GM19238 (cell line): ENCODE results near the gene CALM1.

Source experiments
- DNase-seq: peaks from one replicate; pipeline ENCODE4 v3.0.0; 2011; ENCODE audit warnings: low spot score; ENCODE audit not compliant: insufficient read length

CALM1 gene

DNA sequence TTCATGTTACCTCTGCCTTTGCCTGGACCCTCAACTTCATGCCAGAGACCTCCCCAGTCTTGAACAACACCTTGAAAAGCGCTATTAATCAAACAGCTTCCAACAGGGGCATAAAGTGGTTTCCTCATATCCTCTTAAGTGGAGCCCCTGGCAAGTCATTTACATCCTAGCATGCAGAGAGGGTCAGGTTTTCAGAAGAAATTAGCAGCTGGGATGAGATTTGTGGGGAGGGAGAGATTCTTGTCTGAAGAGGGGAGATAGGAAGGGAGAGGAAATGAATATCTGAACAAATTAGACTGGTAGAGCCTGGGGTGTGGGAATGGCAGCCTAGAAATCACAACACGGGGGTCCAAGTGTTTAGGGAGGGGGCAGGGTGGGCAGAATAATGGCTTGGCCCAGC lies 45.6 kb downstream of the CALM1 start:
- no peak for DNase-seq

DNA sequence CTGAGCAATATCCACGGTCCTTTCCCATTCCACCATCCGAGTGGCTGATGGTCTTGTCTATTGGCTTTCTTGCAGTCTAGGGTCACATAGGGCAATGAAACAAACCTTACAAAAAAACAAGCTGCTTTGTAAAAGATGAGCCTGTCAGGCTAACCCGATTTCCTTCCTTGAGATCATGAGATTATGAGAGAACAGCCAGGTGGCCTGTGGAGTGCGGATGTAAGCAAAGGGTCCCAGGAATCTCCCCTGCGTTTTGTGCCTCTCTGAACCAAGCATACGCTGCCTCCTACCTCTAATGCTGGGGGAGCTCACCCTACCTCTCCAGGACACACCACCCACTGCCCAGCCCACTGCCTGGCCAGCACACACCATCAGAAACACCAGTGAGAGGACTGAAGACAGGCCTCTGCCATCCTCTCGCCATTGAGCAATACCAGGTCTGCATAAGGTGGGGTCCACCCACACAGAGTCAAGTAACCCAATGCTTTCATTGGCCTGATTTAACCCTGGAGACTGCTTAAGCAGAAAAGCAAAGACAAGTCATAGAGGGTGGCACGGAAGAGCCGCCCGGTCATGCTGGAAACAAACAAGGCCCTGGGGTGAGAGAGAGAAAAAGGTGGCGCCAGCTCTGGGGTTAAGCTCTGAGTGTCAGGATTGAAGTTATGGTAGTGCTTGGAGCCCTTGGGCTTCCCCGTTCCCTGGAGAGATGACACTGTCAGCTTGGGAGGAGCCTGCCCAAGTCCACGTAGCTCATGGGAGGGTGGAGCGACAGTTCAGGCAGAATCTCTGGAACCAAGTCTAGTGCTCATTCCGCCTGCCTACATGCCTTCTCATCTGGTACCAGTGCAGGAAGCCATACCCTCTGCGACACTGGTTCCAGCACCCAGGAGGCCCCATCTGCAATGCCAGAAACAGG lies 46.6 kb downstream of the CALM1 start:
- DNase-seq, result no peak

DNA sequence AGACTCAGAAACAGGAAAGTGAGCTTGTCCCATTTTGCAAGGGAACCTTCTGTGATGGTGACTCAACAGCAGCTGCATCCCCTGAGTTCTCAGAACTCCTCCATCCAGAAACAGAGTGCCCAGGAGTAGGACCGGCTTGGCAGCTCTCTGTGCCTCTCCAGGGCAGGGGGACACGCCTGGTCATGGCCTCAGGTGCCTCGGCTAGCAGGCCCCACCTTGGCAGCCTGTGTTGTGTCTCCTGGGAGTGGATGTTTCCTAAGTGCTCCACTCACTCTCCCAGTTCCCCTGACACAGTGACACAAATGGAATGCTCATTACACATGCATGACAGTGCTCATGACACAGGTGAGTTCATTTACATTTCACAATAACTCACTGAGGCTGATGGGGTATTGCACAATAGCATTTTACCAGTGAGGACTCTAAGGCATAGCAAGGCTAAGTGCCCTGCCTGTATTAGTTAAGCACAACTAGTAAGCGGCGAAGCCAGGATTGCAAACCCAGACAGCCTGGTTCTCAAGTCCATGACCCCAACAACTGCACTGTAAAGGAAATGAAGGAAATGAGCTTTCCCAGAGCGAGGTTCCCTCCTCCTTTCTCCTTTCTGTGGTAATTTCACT lies 47.4 kb downstream of the CALM1 start:
- no peak for DNase-seq

DNA sequence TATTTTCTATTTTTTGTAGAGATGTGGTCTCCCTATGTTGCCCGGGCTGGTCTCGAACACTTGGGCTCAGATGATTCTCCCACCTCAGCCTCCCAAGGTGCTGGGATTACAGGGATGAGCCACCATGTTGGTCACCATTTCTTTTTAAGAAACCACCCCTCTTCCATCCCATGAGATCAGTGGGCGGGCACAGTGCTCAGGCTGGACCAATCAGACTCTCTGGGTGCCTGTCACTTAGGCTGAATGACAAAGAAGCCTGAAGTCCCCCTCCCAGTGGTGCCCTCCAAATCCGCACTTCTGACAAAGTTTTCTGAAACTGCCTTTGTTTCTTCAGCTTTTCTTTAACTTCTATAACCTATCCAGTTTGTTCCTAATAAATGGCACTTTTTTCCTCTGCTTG lies 48.2 kb downstream of the CALM1 start:
- no peak for DNase-seq

DNA sequence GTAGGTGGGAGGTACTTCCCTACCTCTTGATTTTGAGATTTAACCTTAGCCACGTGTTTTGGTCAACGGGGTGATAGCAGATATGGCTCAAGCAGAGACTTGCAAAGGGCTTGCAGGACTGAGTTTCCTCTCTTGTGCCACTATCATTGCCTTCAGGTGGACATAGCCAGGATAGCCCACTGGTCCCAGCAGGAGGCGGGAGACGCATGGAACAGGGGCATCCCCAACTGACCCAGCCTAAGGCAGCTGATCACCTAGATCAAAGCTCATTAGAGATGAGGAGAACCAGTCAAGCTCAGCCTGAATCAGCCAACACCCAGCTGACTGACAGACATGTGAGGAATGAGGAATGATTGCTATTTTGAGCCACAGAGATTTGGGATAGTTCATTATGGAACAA lies 49.6 kb downstream of the CALM1 start:
- DNase-seq, result no peak

DNA sequence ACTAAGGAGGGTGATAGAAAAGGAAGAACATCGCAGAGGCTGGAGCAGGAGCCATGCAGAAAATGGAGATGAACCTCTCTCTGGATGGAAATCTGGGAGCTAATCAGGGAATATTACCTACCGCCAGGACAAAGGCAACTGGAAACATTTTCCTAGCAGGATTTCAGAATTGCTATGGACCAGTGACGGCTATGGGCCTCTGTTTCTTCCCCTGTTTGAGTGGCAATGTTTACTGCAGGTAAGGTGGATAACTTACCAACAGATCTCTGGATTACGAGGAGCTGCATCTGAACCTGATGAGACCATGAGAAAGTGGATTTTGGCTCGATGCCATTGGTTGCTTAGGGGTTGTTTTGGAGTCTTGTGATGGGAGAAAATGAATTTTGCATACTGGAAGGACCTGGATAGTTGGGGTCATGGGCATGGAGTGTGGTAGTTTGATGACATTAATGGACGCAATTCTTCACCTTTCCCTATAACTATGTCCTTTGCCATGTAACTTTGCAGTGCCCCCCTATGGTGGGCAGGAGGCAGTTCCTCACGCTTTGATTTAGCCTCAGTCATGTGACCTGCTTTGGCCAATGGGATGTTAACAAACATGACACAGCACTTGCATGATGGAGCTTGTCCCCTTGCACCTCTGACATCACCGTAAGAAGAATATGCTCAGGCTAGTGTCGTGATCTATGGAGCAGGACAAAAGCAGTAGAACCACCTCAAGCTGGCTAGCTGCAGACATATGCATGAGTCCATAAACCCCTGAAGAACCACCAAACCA lies 51.1 kb downstream of the CALM1 start:
- DNase-seq, result no peak

DNA sequence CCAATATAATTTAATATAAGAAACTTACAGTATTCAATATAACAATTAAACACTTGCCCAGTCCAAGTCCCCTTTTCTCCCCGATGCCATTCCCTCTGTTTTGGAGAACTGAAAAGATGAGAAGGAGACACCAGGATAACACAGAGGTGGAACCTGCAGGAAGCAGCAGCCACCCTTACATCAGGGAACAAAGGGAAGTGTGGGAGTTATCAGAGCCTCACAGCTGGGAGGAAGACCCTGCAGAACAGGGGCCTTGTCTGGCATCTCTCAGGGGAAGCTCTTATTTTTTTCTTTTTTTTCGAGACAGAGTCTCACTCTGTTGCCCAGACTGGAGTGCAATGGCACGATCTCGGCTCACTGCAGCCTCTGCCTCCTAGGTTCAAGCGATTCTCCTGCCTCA lies 52.6 kb downstream of the CALM1 start:
- no peak for DNase-seq

DNA sequence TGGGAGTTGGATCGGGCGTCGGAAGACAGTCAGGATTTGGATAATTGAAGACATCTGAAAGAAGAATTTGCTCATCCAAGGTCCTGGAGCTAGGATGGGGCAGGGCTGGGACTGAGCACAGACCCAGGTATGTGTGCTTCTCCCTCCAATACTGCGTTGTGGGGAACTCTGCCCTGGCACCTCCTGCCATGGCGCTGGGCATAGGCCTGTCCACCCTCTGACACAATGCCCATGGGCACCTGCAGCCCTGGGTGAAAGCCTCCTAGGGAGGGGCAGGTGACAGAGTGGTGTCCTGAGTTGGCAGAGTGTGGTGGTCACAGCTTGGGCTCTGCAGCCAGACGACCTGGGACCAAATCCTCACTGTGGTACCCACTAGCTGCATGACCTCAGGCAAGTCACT lies 53.3 kb downstream of the CALM1 start:
- DNase-seq, result no peak

DNA sequence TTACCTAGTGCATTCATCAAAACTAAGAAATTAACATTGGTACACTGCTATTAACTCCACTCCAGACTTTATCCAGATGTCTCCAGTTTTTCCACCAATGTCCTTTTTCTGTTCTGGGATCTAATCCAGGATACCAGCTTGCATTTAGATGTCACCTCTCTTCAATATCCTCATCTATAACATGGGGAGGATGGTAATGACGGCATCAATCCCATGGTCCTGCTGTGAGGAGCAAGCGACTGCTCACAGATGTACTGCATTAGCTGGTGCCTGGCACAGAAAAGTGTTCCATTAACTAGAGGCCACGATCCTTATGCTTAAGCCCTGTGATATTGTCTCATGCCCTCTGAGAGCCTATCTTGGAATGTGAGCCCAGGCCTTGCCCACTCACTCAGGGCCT lies 53.8 kb downstream of the CALM1 start:
- no peak for DNase-seq

DNA sequence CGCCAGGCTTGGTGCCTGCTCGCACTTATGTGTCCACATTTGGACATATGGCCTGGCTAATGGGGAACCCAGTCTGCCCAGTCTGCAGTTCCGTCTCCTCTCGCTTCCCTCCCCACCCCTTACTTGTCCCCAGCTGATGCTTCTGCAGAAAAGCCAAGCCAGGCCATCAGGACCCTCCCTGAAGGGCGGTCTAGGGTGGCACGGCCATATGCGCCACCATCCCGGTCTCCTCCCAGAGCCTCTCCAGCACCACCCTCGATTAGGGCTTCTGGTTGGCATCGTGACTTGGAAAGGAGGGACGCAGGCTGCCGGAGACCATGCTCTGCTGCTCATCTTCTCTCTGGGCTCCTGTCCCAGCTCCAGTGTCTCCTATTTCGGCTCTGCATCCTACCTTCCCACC lies 54.6 kb downstream of the CALM1 start:
- no peak for DNase-seq

DNA sequence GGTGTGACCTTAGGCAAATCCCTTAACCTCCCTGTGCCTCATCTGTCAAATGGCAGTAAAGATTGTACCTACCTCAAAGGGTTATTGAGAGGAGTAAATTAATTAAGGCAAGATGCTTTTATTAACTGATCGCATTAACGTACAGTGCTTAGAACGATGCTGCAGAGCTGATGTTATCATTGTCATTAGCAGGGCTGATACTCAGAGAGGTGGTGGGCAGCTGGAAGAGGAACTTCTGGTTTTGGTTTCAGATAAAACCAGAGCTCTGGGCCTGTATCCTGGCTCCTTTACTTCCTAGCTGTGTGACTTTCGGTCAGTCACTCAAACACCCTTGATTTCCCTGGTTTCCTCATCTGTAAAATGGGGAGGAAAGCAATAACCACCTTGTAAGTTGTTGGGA lies 55.1 kb downstream of the CALM1 start:
- DNase-seq, result no peak

DNA sequence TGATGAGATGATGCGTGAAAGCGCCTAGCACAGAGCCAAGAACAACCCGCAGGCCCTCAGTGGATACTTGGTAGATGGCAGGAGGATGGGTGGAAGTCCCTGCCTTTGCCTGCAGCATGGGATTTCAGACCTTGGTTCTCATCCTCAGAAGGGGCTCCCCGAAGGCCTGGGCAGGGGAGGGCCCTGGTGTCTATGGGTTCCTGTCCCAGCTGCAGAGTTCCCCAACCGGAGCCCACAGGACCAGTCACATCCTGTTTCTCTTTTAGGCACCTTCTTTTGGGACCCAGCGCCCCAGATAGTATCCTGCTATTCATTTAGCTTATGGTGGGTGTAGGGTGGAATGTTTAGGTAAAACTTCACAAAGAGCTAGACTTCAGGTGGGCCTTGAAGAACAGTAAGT lies 55.5 kb downstream of the CALM1 start:
- no peak for DNase-seq

DNA sequence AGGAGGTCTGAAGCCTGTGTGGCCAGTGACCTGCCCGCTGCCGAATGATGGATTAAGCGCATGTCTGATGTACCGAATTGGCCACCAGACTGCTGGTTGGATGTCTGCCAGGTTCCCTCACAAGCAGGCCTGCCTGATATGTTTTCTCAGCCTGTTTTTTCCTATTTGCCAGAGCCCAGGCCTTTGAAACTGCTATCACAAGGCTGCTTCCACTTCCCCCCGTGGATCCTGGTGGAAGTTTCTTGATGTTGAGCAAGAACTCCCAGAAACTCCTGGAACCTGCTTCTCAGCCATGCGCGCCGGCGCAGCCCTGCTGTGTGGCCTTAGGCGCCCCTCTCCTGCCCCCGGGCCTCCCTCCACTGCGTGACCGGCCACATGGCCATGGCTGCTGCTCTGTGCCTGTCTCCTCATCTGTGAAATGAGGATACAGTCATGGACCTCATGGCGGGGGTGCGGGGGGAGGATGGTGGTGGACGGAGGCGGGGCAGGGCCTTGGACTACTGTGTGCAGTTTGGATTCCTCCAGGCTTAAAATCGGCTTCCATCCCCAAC lies 56.6 kb downstream of the CALM1 start:
- no peak for DNase-seq

DNA sequence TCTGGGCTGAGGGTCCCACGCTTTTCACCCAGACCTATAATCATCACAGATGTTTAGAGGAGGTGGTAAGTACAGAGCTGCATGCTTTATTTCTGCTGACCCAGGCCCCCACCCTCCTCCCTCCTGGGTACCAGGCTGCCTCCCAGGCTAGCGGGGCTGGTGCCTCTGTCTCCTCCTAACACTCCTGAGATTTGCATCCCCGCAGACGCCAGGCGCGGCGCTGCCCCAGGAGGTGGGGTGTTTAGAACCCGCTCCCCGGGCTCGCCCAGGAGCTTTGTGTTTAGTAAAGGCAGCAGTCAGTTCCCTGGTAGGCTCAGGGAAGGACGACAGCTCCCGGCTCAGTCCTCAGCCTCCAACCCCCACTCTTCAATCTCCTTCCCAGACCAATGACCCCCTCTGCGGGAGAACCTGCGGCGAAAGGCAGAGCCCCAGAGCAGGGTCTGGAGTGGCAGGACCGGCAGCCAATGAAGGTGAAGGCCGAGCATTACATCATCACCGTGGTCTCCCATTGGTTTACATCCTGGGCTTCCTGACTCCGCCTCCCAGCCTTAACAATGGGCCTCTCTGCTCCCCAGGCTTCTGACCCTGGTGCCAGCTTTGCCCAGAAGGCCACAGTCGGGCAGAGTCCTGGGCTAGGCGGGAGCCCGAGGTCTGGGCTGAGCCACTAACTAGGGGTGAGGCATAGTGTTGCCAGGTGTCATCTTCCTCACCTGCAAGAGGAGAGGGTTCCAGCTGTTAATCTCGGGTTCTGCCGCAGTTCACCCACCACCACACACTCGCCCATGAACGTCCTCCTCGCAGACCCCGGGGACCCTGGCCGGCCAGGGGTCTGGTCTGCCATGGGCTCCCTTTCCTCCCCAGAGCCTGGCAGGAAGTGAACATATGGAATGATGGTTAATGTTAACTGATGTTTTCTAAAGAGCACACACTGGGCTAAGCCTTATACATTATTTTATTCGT lies 57.5 kb downstream of the CALM1 start:
- no peak for DNase-seq

DNA sequence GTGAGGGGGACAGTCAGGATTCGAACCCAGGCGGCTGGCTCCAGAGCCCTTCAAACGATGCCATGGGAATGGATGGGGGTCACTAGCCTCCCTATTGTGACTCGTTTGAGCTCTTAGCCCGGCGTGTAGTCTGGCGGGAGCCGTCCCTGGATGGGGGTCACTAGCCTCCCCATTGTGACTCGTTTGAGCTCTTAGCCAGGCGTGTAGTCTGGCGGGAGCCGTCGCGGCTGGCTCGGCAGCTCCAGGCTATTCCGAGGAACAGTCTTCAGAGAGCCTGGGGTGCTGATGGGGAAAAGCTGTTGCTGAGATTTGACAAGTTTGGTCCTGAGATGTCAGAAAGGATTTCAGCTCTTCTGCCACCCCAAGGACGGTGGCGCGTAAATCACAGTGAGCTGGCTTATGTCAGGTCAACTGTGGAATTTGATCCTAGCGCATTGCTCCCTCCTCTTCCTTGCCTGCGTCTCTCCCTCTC lies 58.3 kb downstream of the CALM1 start:
- no peak for DNase-seq

DNA sequence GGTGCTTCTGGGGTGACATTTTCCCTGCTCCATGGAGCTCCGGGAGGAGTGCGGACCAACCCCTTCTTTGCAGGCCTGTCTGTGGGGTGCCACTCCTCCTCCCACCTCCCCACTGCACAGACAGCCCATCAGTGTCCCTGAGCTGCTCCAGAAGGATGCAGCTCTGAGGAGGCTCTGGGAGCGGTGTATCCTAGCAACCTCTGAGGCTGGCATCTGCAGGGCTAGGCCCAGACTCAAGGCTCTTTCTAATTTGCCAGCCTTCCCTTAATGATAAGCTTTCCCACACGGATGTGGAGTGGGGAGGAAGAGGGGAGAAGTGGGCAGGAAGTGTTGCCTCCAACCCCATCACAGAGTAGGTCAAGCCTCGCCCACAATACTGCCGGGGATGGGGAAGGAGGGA lies 59.7 kb downstream of the CALM1 start:
- no peak for DNase-seq

DNA sequence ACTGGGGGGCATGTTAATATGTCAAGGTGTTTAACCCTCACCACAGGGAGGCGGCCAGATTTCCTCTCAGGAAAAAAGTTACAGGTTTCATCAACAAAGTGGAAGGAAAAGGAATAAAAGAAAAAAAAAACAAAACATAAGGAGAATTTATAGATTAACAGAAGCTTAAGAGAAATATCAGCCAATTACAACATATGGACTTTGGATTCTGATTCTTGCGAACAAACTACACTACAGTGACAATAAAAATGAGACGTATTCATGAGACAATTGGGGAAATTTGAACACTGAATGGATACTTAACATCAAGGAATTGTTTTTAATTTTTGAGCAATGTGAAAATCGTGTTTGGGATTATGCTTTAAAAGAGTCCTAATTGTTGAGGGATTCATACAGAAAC lies 60.4 kb downstream of the CALM1 start:
- DNase-seq, result no peak
